HPDE6-E6E7 (cell line): ENCODE measurements around the gene PTGR3.
"Not testable (repeated sequence)": the region's sequence is repeated elsewhere in the genome, so short reads cannot be mapped to it uniquely, and the experiment has no call there.

ENCODE experiments used
- DNase-seq: peaks from one replicate; pipeline ENCODE4 v3.0.0; 2011; ENCODE audit warnings: missing footprints; ENCODE audit errors: extremely low spot score

The PTGR3 gene

GRCh38 chr18:75203416-75204268 is 5.3 kb downstream of the PTGR3 start:
- DNase-seq: no peak

DNA sequence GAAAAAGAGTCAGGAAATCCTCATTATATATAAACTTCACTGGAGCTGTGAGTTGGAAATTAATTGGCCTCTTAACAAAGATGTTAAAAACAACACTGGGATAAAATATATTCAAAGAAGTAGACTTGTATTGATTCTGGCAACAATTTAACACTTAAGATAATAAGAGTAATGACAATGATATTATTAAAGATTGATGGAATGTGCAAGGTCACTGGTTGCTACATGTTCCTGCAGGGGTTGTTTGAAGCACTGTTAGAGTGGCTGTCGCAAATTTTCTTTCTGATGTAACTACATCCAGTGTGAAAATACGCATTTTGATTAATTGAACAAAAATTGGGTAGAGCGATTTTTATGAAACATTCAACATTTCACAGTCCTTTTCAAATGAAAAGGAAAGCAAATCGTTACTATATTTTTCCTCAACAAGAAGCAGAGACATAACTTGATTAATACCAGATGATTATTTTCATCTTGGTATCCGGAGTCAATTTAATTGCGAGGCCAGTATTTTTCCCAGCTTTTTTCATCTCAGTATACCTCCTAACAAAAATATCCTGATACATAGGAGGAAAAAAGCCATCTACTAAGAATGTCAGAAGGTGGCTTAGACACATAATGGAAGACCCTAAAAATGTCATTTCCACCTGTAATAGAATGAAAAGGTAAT is 6.1 kb downstream of the PTGR3 start:
- DNase-seq: no peak

DNA sequence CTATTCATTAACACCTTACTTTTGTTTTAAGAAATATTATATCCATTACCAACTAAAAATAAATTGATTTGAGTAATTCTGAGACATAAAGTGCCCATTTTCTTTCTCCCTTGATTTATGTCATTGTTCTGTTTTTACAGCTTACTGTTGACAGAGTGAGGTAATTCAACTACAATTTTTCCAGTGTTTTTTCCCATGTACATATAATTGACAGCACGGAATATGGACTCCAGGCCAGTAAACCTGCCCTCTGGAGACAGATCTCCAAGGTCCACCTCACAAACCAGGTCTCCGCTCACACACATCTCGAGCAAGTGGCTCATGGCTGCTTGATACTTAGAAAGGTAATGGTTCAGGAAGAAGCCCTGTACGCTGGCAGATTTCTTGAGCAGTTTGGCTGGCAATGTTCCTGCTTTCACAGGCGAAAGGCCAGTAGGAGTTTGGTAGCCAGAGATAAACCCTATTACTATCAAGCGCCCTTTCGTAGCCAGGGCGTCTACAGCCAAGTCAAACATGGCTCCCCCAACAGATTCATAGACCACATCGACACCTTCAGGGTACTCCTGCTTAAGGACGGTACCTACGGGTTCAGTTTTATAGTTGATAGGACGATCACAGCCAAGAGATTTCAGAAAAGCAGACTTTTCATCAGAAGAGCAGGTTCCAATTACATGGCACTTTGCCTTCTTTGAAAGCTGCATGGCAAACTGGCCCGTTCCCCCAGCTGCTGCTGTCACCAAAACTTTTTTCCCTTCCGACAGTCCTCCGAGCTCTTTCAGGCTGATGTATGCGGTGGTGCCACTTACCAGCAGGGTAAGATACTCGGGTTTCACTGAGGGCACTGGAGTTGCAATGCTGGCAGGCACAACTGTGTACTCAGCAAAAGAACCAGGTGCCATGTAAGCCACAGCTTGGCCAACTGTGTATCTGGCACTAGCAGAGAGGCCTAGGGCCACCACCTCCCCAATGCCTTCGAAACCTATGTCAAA is 7.4 kb downstream of the PTGR3 start:
- DNase-seq: no peak

- no peak for DNase-seq
Observed at GRCh38 chr18:75200605-75201280, 8.2 kb downstream of the PTGR3 start.

DNA sequence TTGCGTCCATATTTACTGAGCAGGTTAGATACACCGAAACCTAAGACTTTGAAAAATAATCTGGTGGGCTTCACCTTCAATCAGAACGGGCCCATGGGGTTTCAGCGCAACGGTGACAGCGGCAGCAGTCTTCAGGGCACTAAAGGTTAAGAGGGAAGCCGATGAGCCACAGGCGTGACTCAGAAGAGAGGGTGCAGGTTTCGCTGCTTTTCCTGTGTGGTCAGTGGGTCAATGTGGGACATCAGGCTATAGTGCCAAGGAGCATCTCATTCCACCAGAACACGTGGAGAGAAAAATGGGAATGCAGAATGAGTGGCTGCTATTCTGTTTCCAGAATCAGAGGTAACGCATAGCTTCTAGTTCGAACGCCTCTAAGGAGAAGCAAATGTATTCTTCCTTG is 8.9 kb downstream of the PTGR3 start:
- no peak for DNase-seq

- DNase-seq: no peak
Observed at GRCh38 chr18:75199327-75199726, 9.6 kb downstream of the PTGR3 start.

GRCh38 chr18:75198036-75198435 is 10.9 kb downstream of the PTGR3 start:
- no peak for DNase-seq

GRCh38 chr18:75192899-75193298 is 16.0 kb downstream of the PTGR3 start:
- no peak for DNase-seq

- no peak for DNase-seq
Observed at GRCh38 chr18:75189696-75190095, 19.2 kb downstream of the PTGR3 start.

GRCh38 chr18:75187702-75188101 is 21.2 kb downstream of the PTGR3 start:
- not testable (repeated sequence) for DNase-seq

DNA sequence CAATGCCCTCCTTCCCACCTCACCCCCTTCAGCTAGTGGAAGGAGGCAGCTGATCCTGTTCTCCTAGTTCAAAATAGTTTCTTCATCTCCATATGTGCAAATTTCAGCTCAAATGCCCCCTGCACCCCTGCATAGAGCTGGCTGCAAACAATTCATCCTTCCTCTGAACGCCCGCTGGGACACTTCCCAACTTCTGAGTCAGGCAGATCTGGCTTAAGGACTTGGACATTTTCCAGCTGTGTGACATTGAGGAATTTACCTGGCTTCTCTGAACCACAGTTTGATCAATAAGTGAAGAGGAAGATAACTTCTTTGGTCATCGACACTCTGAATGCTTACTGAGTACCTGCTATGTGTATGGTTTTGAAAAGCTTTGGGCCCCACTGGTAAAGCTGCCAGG is 23.5 kb downstream of the PTGR3 start:
- DNase-seq: no peak

- no peak for DNase-seq
Observed at GRCh38 chr18:75183973-75184493, 24.9 kb downstream of the PTGR3 start.

- DNase-seq: peak; percentile 99
Observed at GRCh38 chr18:75183524-75183923, 25.4 kb downstream of the PTGR3 start.

DNA sequence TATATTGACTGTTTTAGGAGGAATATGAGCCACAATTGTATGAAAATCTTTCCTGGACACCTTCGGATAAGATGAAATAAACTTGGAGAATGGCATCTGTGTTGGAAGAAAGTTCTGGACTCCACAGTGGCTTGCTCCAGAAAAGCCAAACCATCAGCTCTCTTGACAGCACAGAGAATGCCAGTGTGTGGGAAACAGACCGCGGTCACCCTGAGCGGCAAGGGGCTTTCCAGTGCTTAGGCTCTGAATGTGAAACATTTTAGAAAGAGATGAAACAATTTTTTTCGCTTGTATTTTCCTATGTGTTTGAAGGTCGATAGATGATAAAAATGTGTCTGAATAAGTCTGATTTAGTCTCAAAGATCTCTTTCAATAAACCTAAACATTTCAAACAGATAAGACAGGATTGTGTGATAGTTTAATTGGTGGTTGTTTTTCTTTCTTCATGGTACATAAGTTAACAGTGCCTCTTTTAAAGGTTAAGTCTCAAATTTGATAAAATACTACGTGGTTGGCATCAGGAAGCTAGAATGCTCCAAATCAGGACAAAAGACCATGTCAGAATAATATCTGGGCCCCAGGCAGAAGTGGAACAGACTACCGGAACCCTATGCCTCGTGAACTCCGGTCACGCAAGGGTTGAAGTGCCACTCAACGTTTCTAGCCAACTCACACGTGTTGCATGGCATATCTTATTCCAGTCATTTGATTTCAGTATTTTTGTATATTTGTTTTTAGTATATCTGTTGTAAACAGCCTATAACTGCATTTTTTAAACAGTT is 28.9 kb downstream of the PTGR3 start:
- no peak for DNase-seq

GRCh38 chr18:75178376-75178775 is 30.6 kb downstream of the PTGR3 start:
- DNase-seq: no peak

DNA sequence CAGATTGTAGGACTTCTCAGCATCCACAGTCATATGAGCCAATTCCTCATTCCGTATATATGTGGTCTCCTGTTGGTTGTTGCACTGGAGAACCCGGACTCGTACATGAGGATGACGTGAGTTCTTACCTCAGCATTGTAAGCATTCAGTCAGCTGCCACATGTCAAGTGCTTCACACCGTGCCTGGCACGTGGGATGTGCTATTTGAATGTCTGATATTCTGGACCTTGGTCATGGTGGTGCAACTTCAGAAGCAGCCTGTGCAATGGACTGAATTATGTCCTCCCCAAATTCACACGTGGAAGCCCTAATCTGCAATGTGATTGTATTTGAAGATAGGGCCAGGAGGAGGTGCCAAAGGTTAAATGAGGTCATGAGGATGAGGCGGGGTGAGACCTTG is 32.1 kb downstream of the PTGR3 start:
- no peak for DNase-seq

GRCh38 chr18:75173738-75174137 is 35.2 kb downstream of the PTGR3 start:
- DNase-seq: no peak

DNA sequence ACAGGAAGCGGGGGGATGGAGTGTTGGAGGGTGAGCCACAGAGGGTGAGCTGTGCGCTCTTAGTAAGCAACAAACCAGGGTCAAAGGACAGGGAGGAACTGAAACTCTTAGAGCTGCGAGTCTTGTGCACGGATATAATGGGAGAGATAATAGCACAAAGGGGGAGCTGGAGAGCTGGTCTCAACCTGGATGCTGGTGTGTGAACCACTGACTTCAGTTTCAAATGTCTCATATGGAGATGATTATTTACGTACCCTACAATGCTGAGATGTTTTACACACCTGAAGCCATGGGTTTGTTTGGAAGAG is 35.9 kb downstream of the PTGR3 start:
- DNase-seq: no peak

DNA sequence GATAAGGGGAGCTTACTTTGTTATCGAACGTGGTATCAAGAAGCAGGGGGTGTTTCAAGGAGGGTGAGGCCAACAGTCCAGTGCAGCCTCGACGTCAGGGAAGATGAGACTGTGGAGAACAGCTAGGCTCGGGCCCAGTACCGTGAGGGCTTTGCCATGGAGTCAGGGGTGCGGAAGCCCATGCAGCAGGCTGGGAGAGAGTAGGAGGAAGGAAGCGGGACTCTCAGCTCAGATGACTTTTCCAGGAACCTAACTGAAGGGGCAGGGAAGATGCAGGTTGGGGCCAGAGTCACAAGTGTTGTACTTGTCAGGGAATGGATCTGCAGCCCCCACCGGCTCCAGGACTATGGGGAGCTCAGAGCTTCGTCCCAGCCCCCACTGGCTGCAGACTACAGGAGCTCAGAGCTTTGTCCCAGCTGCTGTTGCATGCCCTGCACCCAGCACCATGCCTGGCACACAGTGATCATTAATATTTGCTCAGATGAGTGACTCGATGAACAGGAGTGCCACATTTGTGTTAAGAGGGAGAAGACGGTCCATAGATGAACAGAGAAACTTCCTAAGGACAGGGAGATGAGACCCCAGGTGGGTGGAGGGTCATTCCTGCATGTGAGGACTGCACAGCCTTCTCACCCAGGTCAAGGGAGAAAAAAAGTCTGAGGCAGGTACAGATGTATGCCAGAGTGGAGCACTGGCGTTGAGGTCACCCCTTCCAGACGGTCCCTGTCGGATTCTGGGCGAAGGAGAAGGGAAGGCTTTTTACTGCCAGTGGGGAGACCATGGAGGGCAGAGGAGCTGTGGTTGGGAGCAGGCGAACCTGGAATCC is 36.4 kb downstream of the PTGR3 start:
- no peak for DNase-seq

DNA sequence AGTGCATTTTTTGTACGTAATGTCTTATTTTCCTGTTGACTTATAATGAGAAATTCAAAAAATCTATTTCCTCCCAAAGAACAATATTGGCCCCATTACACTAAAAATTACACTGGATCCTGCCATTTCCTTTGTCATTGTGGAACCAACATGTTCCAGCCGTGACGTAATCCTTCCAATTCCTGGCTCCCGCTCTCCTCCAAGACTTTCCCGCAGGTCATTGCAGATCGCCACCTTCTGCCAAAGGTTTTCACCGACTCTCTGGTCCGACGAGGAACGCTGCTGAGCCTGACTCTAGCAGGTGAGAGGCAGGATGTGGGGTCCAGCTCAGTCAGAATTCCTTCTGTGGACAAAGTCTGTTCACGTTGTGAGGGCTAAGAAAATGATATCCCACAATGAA is 38.0 kb downstream of the PTGR3 start:
- DNase-seq: no peak
